ENCODE results near the gene RIPK4.

RIPK4 gene

GRCh38 chr21:41745971-41746743 is 20.7 kb downstream of the RIPK4 start:
- no peak for DNase-seq
- Mint-ChIP-seq H3K9me3 (no peaks in the 10 kb centered on the region), H3K4me1 (ENCODE audit: low read depth) (no peaks in the 10 kb centered on the region), H3K36me3 (ENCODE audit: low read depth) (no peaks in the 10 kb centered on the region), H3K27ac (no peak overlapping the region), H3K27me3 (peaks cover 4% of the 10 kb centered on the region), H3K4me3 (no peak overlapping the region)

- no peak for DNase-seq
- Mint-ChIP-seq H3K27me3 (peaks cover 4% of the 10 kb centered on the region), H3K9me3 (no peaks in the 10 kb centered on the region), H3K27ac (no peak overlapping the region), H3K4me3 (no peak overlapping the region), H3K4me1 (ENCODE audit: low read depth) (no peaks in the 10 kb centered on the region), H3K36me3 (ENCODE audit: low read depth) (no peaks in the 10 kb centered on the region)
Observed at GRCh38 chr21:41745026-41745820, 21.6 kb downstream of the RIPK4 start.

- no peak for DNase-seq
- H3K4me1 Mint-ChIP-seq (ENCODE audit: low read depth): no peaks in the 10 kb centered on the region
- no peak overlapping the region for H3K4me3 Mint-ChIP-seq
Observed at GRCh38 chr21:41744028-41744930, 22.6 kb downstream of the RIPK4 start.

GRCh38 chr21:41743321-41744027 is 23.4 kb downstream of the RIPK4 start:
- no peaks in the 10 kb centered on the region for H3K4me1 Mint-ChIP-seq (ENCODE audit: low read depth)
- DNase-seq: no peak
- H3K36me3 Mint-ChIP-seq (ENCODE audit: low read depth): no peaks in the 10 kb centered on the region
- no peak overlapping the region for H3K4me3 Mint-ChIP-seq
- H3K27me3 Mint-ChIP-seq: peaks cover 4% of the 10 kb centered on the region
- no peaks in the 10 kb centered on the region for H3K9me3 Mint-ChIP-seq
- no peak overlapping the region for H3K27ac Mint-ChIP-seq

More at GRCh38 chr21:41744028-41744930, 22.6 kb downstream of the RIPK4 start:
- Mint-ChIP-seq H3K36me3 (ENCODE audit: low read depth) (no peaks in the 10 kb centered on the region), H3K27ac (no peak overlapping the region), H3K9me3 (no peaks in the 10 kb centered on the region), H3K27me3 (peaks cover 4% of the 10 kb centered on the region)

GRCh38 chr21:41742073-41742875 is 24.6 kb downstream of the RIPK4 start:
- H3K4me3 Mint-ChIP-seq: no peak overlapping the region
- peaks cover 2% of the 10 kb centered on the region for H3K9me3 Mint-ChIP-seq
- no peak for DNase-seq
- no peak overlapping the region for H3K27ac Mint-ChIP-seq
- H3K36me3 Mint-ChIP-seq (ENCODE audit: low read depth): no peaks in the 10 kb centered on the region
- H3K27me3 Mint-ChIP-seq: peaks cover 4% of the 10 kb centered on the region
- no peaks in the 10 kb centered on the region for H3K4me1 Mint-ChIP-seq (ENCODE audit: low read depth)

- peaks cover 10% of the 10 kb centered on the region for H3K27me3 Mint-ChIP-seq
- no peak for DNase-seq
- no peaks in the 10 kb centered on the region for H3K36me3 Mint-ChIP-seq (ENCODE audit: low read depth)
- no peak overlapping the region for H3K4me3 Mint-ChIP-seq
- no peaks in the 10 kb centered on the region for H3K4me1 Mint-ChIP-seq (ENCODE audit: low read depth)
- peaks cover 2% of the 10 kb centered on the region for H3K9me3 Mint-ChIP-seq
- H3K27ac Mint-ChIP-seq: no peak overlapping the region
Observed at GRCh38 chr21:41741253-41742072, 25.4 kb downstream of the RIPK4 start.

- no peak overlapping the region for H3K27ac Mint-ChIP-seq
- no peak for DNase-seq
- H3K36me3 Mint-ChIP-seq (ENCODE audit: low read depth): no peaks in the 10 kb centered on the region
- H3K27me3 Mint-ChIP-seq: peaks cover 11% of the 10 kb centered on the region
- H3K4me3 Mint-ChIP-seq: no peak overlapping the region
- no peaks in the 10 kb centered on the region for H3K4me1 Mint-ChIP-seq (ENCODE audit: low read depth)
- peaks cover 2% of the 10 kb centered on the region for H3K9me3 Mint-ChIP-seq
Observed at GRCh38 chr21:41740604-41741252, 26.1 kb downstream of the RIPK4 start.

- Mint-ChIP-seq H3K27me3 (peaks cover 19% of the 10 kb centered on the region), H3K4me3 (no peak overlapping the region)
Observed at GRCh38 chr21:41739936-41740335, 26.9 kb downstream of the RIPK4 start.

GRCh38 chr21:41739011-41739410 is 27.8 kb downstream of the RIPK4 start:
- Mint-ChIP-seq H3K27me3 (peaks cover 21% of the 10 kb centered on the region), H3K36me3 (ENCODE audit: low read depth) (no peaks in the 10 kb centered on the region), H3K4me3 (no peak overlapping the region), H3K9me3 (peaks cover 2% of the 10 kb centered on the region), H3K4me1 (ENCODE audit: low read depth) (no peaks in the 10 kb centered on the region), H3K27ac (no peak overlapping the region)
- DNase-seq: no peak

More at GRCh38 chr21:41739936-41740335, 26.9 kb downstream of the RIPK4 start:
- Mint-ChIP-seq H3K36me3 (ENCODE audit: low read depth) (no peaks in the 10 kb centered on the region), H3K4me1 (ENCODE audit: low read depth) (no peaks in the 10 kb centered on the region), H3K9me3 (peaks cover 2% of the 10 kb centered on the region), H3K27ac (no peak overlapping the region)
- DNase-seq: no peak

GRCh38 chr21:41737651-41738324 is 29.1 kb downstream of the RIPK4 start:
- no peaks in the 10 kb centered on the region for H3K4me1 Mint-ChIP-seq (ENCODE audit: low read depth)
- H3K9me3 Mint-ChIP-seq: peaks cover 6% of the 10 kb centered on the region

GRCh38 chr21:41736423-41736822 is 30.4 kb downstream of the RIPK4 start:
- Mint-ChIP-seq H3K27me3 (peaks cover 29% of the 10 kb centered on the region), H3K4me3 (no peak overlapping the region), H3K9me3 (peaks cover 10% of the 10 kb centered on the region), H3K36me3 (ENCODE audit: low read depth) (no peaks in the 10 kb centered on the region), H3K4me1 (ENCODE audit: low read depth) (no peaks in the 10 kb centered on the region), H3K27ac (no peak overlapping the region)
- no peak for DNase-seq

More at GRCh38 chr21:41737651-41738324, 29.1 kb downstream of the RIPK4 start:
- H3K27me3 Mint-ChIP-seq: peaks cover 26% of the 10 kb centered on the region
- no peaks in the 10 kb centered on the region for H3K36me3 Mint-ChIP-seq (ENCODE audit: low read depth)
- no peak overlapping the region for H3K4me3 Mint-ChIP-seq
- no peak overlapping the region for H3K27ac Mint-ChIP-seq
- no peak for DNase-seq

All from activated T-cell treated with anti-CD3 and anti-CD28 coated beads, Interleukin-2, amount 50 U/mL, for 24 hours (primary cell).